ENCODE results near the gene NDUFS4.

GRCh38 chr5:53560506-53561191 is at the start of gene NDUFS4:
- TF ChIP-seq EZH2 (IDR thresholded peaks at IDR 0.05; ENCODE audit: insufficient read depth, poor library complexity, severe bottlenecking) (no peak), EZH2phosphoT487 (IDR thresholded peaks at IDR 0.05; ENCODE audit: insufficient read depth, low read depth) (no peak)
